ENCODE data around the gene RPS6KA1.

RPS6KA1 gene

GRCh38 chr1:26530895-26531598 lies 1.5 kb downstream of the RPS6KA1 start:
- TF ChIP-seq YY1 (IDR thresholded peaks at IDR 0.05; ENCODE audit: insufficient read depth, insufficient read length) (no peak), SUZ12 (IDR thresholded peaks at IDR 0.05; ENCODE audit: extremely low read depth, insufficient read depth, insufficient read length) (no peak), ZNF274 (IDR thresholded peaks at IDR 0.05; ENCODE audit: low read depth, low read length) (no peak)
- peak; percentile 94 for DNase-seq (ENCODE audit: low read depth, low spot score)
- peaks cover 20% of the 10 kb centered on the region for H3K36me3 ChIP-seq (ENCODE audit: insufficient read depth, insufficient read length, low read length)
- H3K4me3 ChIP-seq (ENCODE audit: insufficient read length, low read depth) = peak overlapping the region; percentile 91
- no peaks in the 10 kb centered on the region for H3K9me3 ChIP-seq (ENCODE audit: insufficient read depth, low read length)
- H3K4me1 ChIP-seq (ENCODE audit: insufficient read depth, insufficient read length) = peaks cover 18% of the 10 kb centered on the region
- H3K9ac ChIP-seq (ENCODE audit: insufficient read length, low read depth) = peak overlapping the region; percentile 94
- no peaks in the 10 kb centered on the region for H3K27me3 ChIP-seq (ENCODE audit: insufficient read depth, insufficient read length)

GRCh38 chr1:26531651-26532131 lies 2.1 kb downstream of the RPS6KA1 start:
- no peaks in the 10 kb centered on the region for H3K27me3 ChIP-seq (ENCODE audit: insufficient read depth, insufficient read length)
- H3K4me1 ChIP-seq (ENCODE audit: insufficient read depth, insufficient read length) = peaks cover 18% of the 10 kb centered on the region
- H3K9ac ChIP-seq (ENCODE audit: insufficient read length, low read depth) = peak overlapping the region; percentile 94
- no peak for DNase-seq (ENCODE audit: low read depth, low spot score)
- TF ChIP-seq YY1 (IDR thresholded peaks at IDR 0.05; ENCODE audit: insufficient read depth, insufficient read length) (no peak), ZNF274 (IDR thresholded peaks at IDR 0.05; ENCODE audit: low read depth, low read length) (no peak), SUZ12 (IDR thresholded peaks at IDR 0.05; ENCODE audit: extremely low read depth, insufficient read depth, insufficient read length) (no peak)
- H3K9me3 ChIP-seq (ENCODE audit: insufficient read depth, low read length) = no peaks in the 10 kb centered on the region
- H3K36me3 ChIP-seq (ENCODE audit: insufficient read depth, insufficient read length, low read length) = peaks cover 27% of the 10 kb centered on the region
- peak overlapping the region; percentile 91 for H3K4me3 ChIP-seq (ENCODE audit: insufficient read length, low read depth)

- no peak for DNase-seq (ENCODE audit: low read depth, low spot score)
- H3K27me3 ChIP-seq (ENCODE audit: insufficient read depth, insufficient read length) = no peaks in the 10 kb centered on the region
- no peak overlapping the region for H3K9ac ChIP-seq (ENCODE audit: insufficient read length, low read depth)
- no peaks in the 10 kb centered on the region for H3K9me3 ChIP-seq (ENCODE audit: insufficient read depth, low read length)
- no peak for TF ChIP-seq YY1 (IDR thresholded peaks at IDR 0.05; ENCODE audit: insufficient read depth, insufficient read length)
- no peak for TF ChIP-seq ZNF274 (IDR thresholded peaks at IDR 0.05; ENCODE audit: low read depth, low read length)
- TF ChIP-seq SUZ12 (IDR thresholded peaks at IDR 0.05; ENCODE audit: extremely low read depth, insufficient read depth, insufficient read length) = no peak
- peaks cover 50% of the 10 kb centered on the region for H3K36me3 ChIP-seq (ENCODE audit: insufficient read depth, insufficient read length, low read length)
- H3K4me3 ChIP-seq (ENCODE audit: insufficient read length, low read depth) = no peak overlapping the region
- H3K4me1 ChIP-seq (ENCODE audit: insufficient read depth, insufficient read length) = peaks cover 22% of the 10 kb centered on the region
Observed at GRCh38 chr1:26533951-26534509, 4.5 kb downstream of the RPS6KA1 start.

- no peak overlapping the region for H3K4me3 ChIP-seq (ENCODE audit: insufficient read length, low read depth)
- H3K9ac ChIP-seq (ENCODE audit: insufficient read length, low read depth) = no peak overlapping the region
- TF ChIP-seq SUZ12 (IDR thresholded peaks at IDR 0.05; ENCODE audit: extremely low read depth, insufficient read depth, insufficient read length) = no peak
- TF ChIP-seq ZNF274 (IDR thresholded peaks at IDR 0.05; ENCODE audit: low read depth, low read length) = no peak
- TF ChIP-seq YY1 (IDR thresholded peaks at IDR 0.05; ENCODE audit: insufficient read depth, insufficient read length) = no peak
- no peak for DNase-seq (ENCODE audit: low read depth, low spot score)
- peaks cover 22% of the 10 kb centered on the region for H3K4me1 ChIP-seq (ENCODE audit: insufficient read depth, insufficient read length)
- peaks cover 55% of the 10 kb centered on the region for H3K36me3 ChIP-seq (ENCODE audit: insufficient read depth, insufficient read length, low read length)
- no peaks in the 10 kb centered on the region for H3K27me3 ChIP-seq (ENCODE audit: insufficient read depth, insufficient read length)
- no peaks in the 10 kb centered on the region for H3K9me3 ChIP-seq (ENCODE audit: insufficient read depth, low read length)
Observed at GRCh38 chr1:26535201-26535600, 5.6 kb downstream of the RPS6KA1 start.

DNA sequence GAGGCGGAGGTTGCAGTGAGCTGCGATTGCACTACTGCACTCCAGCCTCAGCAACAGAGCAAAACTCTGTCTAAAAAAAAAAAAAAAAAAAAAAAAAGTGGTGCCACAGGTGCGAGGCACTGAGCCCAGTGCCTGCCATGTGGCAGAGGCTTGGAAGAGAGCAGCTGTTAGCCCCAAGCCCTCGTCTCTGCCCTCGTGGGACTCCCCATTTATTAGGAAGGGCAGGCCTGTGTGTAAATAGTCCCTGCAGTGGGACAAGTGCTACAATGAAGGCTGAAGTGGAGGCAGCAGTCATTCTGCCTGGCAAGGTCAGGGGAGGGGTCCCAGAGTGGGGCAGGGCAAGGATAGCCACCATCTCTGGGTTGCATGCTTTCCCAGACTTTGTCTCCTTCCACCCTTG lies 6.5 kb downstream of the RPS6KA1 start:
- no peak for DNase-seq (ENCODE audit: low read depth, low spot score)
- TF ChIP-seq YY1 (IDR thresholded peaks at IDR 0.05; ENCODE audit: insufficient read depth, insufficient read length) (no peak), SUZ12 (IDR thresholded peaks at IDR 0.05; ENCODE audit: extremely low read depth, insufficient read depth, insufficient read length) (no peak), ZNF274 (IDR thresholded peaks at IDR 0.05; ENCODE audit: low read depth, low read length) (no peak)
- Histone ChIP-seq H3K9ac (ENCODE audit: insufficient read length, low read depth) (no peak overlapping the region), H3K9me3 (ENCODE audit: insufficient read depth, low read length) (no peaks in the 10 kb centered on the region), H3K36me3 (ENCODE audit: insufficient read depth, insufficient read length, low read length) (peaks cover 59% of the 10 kb centered on the region), H3K4me3 (ENCODE audit: insufficient read length, low read depth) (no peak overlapping the region), H3K27me3 (ENCODE audit: insufficient read depth, insufficient read length) (no peaks in the 10 kb centered on the region), H3K4me1 (ENCODE audit: insufficient read depth, insufficient read length) (peaks cover 16% of the 10 kb centered on the region)

GRCh38 chr1:26536521-26536920 lies 7.0 kb downstream of the RPS6KA1 start:
- H3K36me3 ChIP-seq (ENCODE audit: insufficient read depth, insufficient read length, low read length) = peaks cover 59% of the 10 kb centered on the region
- TF ChIP-seq SUZ12 (IDR thresholded peaks at IDR 0.05; ENCODE audit: extremely low read depth, insufficient read depth, insufficient read length) (no peak), YY1 (IDR thresholded peaks at IDR 0.05; ENCODE audit: insufficient read depth, insufficient read length) (no peak), ZNF274 (IDR thresholded peaks at IDR 0.05; ENCODE audit: low read depth, low read length) (no peak)

DNA sequence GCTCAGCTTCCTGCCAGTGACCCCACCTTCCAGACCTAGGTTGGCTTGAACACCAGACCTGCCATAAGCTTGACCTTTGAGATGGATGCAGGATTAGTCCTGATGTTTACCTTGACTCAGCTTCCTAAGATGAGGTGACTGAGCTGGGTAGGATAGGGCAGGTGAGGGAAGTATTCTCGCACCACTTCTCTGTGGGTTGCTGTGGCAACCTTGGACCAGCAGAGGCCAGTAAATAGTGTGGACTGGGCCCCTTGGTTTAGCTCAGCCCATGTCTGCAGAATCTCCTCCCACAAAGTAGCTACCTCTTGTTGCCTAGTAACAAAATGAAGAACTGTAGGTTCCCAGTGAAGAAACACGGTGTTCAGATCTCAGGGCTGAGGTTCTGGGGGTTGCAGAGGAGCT lies 8.4 kb downstream of the RPS6KA1 start:
- Histone ChIP-seq H3K36me3 (ENCODE audit: insufficient read depth, insufficient read length, low read length) (peaks cover 55% of the 10 kb centered on the region), H3K27me3 (ENCODE audit: insufficient read depth, insufficient read length) (no peaks in the 10 kb centered on the region), H3K9me3 (ENCODE audit: insufficient read depth, low read length) (no peaks in the 10 kb centered on the region), H3K4me1 (ENCODE audit: insufficient read depth, insufficient read length) (peaks cover 19% of the 10 kb centered on the region), H3K9ac (ENCODE audit: insufficient read length, low read depth) (no peak overlapping the region), H3K4me3 (ENCODE audit: insufficient read length, low read depth) (no peak overlapping the region)
- DNase-seq (ENCODE audit: low read depth, low spot score) = no peak
- no peak for TF ChIP-seq SUZ12 (IDR thresholded peaks at IDR 0.05; ENCODE audit: extremely low read depth, insufficient read depth, insufficient read length)
- no peak for TF ChIP-seq YY1 (IDR thresholded peaks at IDR 0.05; ENCODE audit: insufficient read depth, insufficient read length)
- TF ChIP-seq ZNF274 (IDR thresholded peaks at IDR 0.05; ENCODE audit: low read depth, low read length) = no peak

More at GRCh38 chr1:26536521-26536920, 7.0 kb downstream of the RPS6KA1 start:
- H3K4me3 ChIP-seq (ENCODE audit: insufficient read length, low read depth) = no peak overlapping the region
- no peaks in the 10 kb centered on the region for H3K9me3 ChIP-seq (ENCODE audit: insufficient read depth, low read length)
- H3K4me1 ChIP-seq (ENCODE audit: insufficient read depth, insufficient read length) = peaks cover 18% of the 10 kb centered on the region
- H3K27me3 ChIP-seq (ENCODE audit: insufficient read depth, insufficient read length) = no peaks in the 10 kb centered on the region
- no peak for DNase-seq (ENCODE audit: low read depth, low spot score)
- H3K9ac ChIP-seq (ENCODE audit: insufficient read length, low read depth) = no peak overlapping the region
